ENCODE results near the gene ENPEP.
"Not testable (repeated sequence)": the region's sequence is repeated elsewhere in the genome, so short reads cannot be mapped to it uniquely, and the experiment has no call there.

ENPEP gene

DNA sequence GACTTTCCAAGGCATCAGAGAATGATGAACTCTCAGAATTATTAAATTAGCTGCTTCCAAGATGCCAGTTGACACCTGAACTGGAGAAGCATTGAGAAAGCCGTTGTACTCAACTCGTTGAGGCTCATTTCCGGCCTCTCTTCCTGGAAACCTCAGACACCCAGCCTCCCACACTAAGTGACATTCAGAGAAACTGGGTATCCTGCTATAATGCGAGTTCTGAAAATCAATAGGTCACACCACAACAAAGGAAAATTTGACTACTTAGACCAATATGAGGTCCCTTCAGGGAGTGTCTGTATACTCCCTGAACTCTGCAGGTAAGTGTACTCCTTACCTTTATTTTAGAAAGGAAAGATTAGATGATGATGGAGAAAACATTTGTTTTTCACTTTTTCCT, 51.2 kb downstream of the ENPEP start:
- DNase-seq: peak; percentile 18

DNA sequence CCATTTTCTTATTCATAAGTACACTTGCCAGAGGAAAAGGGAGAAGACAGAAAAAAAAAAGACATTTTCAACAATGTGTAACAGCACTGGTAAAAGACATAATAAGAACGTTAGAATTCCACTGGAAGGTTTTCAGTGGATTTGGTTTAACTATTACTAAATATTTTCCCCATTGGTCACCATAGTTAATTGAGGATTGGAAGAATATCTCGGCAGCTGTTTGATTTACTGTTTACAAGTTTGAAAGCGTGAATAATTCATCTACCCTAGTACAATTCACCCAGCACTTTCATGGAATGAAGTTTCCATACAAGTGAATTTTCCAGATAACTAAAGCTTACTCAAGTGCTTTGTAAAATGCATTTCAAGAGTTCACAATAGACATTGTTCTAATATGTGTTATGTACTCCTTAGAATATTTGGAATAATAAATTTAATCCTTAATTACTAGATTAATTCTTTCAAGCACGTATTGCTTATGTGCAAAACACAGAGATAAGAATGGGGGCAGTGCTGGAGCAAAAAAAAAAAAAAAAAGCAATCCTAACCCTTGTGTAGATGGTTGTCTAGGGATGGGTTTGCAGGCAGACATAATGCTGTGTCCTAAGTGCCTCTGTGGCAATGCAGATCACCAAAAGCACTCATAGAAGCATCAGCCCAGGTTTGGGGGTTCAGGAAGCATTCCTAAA, 57.1 kb downstream of the ENPEP start:
- no peak for DNase-seq

DNA sequence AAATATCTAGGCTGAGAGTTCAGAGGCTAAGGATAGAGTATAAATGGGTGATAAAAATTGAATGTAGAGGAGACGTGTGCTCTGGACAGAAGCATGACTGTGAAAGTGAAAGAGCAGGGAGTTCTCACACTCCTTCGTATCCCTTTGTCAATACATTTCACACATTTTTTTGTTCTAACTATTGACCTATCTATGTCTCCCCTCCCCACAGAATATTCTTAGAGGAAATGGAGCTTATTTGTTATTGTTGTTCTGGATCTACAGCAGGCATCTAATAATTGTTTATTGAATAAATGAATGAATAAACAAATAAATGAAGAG, 57.6 kb downstream of the ENPEP start:
- no peak for DNase-seq

DNA sequence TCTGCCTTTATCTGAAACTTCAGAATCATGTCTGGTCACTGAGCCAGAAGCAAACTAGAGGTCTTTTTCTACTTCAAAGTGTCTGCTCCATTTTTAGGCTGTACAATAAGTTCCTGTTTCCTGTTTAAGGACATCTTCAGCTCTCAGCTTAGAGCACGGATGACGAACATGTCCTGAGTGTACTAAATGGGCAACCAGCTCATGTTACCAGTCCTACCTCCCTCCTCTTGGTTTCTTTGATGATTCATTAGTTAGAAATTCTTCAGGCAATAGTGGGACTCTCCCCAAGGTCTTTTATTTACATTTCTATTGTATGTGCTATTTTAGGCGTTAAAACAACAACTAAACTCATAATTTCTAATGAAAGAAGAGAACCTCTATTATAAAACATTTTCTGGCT, 58.0 kb downstream of the ENPEP start:
- DNase-seq: no peak

DNA sequence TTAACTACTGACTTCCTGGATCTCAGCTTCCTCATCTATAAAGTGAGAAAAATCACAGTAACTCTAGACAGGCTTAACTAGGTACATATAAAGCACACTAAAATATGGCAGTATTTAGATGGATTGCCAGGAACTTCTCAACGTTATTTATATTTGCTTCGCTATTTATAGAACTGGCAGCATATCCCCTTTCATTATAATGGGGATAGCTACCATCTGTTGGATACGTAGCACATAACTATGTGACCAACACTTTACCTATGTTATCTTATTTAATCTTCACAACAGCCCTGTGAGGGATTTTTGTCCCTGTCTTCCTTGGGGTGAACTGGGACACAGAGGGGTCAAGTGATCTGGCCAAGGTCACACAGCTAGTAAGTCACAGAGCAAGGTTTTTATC, 64.6 kb downstream of the ENPEP start:
- DNase-seq: no peak

DNA sequence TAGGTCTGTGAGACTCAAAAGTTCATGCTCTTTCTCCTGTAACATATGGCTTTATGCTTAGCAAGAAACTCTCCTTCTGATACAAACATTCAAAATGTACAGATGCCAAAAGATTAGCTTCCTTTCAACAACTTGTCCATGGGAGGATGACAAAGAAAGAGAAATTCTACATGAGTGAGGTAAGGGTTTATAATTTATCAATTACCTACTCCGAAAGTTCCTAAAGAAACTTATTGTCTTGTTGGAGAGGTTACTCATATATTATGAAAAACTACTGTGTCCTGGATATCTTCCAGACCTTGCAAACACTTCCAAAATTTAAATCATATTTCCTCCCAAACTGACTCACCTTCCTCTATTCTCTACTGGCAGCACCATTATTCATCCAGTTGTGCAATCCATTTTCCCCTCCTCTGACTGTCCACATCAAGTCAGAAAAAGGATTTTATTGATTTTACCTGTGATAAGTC, 65.1 kb downstream of the ENPEP start:
- DNase-seq: no peak

DNA sequence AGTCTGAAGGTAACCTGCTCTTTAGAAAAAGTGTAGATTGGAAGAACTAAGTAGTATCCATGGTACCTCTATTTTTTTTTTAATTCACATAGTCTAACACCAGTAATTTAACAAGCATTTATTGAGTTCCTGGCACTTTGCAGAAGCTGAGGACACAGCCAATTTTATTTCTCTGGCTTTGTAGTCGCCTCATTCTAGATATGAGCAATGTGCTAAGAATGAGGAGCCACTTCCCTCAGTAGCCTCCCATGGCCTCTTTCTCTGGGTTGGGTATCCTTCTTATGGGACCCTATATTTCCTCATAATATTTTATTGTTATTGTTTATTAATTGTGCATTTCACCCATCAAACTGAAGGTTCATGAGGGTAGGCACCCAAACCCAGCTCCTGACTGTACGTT, 67.6 kb downstream of the ENPEP start:
- no peak for DNase-seq

DNA sequence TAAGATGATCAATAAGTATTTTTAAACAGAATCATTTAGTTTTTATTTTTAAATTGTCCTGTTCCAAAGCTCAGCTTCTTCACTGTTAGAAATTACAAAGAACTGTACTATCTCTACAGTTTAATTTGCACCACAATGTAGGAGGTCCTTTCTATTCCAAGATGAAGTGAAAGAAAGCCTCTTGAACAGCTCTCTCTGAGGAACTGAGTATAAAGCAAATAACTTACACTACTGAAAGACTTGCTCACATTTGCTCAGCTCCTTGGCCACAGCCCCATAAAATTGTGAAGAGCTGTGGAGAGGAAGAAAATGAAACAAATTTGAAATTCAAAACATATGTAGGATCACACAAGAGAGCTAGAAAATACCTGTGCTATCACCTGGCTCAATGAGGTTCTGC, 68.6 kb downstream of the ENPEP start:
- no peak for DNase-seq

DNA sequence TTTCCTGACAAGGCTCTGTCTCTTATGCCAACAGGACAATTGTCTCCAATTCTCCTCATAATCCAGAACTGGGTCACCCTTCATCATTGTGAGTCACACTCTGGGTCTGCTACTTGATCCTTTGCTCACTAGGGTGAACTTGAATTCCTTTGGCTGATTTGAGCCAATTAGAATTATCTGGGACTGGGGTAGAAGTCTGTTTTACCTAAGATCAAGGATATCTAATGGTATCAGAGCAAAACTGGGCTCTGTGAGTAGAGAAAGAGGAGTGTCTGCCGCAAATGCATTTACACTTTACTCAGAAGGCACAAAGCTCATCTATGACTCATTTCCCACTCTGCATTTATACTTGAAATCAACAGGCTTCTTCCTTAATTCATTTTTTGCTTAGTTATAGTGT, 74.3 kb downstream of the ENPEP start:
- no peak for DNase-seq

DNA sequence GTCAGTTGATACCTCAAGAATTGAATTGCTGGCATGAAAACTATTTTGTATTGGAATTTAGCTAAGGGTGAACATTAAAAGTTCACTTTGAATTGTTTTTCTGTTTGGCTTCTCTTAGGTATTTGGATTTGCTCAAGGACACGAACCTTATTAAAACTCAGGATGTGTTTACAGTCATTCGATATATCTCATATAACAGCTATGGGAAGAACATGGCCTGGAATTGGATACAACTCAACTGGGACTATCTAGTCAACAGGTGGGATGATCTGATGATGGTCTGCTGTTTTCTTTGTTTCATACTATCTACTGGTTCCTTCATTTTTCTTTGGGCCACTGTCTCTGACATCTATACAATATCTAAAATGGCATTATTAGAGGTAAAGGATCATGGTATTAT, 77.2 kb downstream of the ENPEP start:
- no peak for DNase-seq

DNA sequence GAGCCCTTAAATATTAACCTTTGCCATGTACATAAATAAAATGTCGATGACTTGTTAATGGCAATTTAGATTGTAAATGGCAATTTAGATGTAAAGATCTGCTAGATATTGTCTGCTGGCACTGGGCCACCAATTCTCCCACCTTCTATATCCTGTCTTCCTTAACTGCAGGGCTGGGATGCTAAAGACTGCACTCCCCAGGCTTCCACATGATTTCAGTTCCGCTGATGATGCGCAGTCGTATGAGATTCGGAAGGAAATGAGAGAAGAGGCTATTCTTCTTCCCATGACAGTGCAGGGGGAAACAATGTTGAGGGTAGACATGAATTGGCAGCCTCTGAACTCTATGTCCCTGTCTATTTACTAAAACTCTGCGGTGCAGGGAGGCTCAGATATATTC, 91.3 kb downstream of the ENPEP start:
- no peak for DNase-seq

DNA sequence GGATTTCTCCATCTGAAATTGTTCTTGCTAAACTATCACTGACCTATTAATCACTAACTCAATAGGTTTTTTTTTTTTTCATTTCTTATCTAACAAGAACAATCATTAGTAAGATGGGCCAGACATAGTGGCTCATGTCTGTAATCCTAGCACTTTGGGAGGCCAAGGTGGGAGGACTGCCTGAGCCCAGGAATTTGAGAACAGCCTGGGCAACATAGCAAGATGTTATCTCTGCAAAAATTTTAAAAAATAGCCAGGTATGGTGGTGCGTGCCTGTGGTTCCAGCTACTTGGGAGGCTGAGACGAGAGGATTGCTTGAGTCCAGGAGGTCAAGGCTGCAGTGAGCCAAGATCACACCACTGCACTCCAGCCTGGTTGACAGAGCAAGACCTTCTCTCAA, 100.7 kb downstream of the ENPEP start:
- not testable (repeated sequence) for DNase-seq

DNA sequence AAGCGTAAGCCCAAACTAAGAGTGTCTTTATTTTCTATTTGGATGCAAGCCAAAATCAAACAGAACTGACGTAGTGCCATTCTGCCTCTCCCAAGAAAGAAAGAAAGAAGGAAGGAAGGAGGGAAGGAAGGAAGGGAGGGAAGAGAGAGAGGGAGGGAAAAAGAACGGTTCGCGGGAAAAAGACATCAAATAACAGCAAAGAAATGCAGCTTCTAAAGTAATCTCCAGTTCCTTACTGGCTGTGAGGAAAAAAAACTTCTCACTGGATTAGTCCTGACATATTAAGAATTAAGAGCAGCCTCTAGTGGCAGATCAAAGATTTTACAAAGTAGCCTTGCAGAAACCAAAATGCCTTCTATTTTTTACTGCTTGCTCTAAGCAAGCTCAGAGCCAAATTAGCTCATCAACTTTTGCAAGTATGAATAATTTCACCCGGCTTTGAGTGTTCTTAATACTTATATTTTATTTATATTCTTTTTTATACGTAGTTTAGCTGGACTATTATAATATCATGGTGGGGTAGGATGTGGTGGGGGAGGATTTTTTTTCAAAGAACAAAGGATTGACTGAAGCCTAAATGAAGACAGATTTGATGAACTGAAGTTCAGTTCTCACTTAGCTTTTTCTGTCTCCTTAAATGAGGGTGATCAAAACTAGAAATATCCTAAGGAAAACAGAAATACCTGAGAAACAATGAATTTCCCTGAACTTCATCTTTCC, 110.3 kb downstream of the ENPEP start:
- DNase-seq: no peak

DNA sequence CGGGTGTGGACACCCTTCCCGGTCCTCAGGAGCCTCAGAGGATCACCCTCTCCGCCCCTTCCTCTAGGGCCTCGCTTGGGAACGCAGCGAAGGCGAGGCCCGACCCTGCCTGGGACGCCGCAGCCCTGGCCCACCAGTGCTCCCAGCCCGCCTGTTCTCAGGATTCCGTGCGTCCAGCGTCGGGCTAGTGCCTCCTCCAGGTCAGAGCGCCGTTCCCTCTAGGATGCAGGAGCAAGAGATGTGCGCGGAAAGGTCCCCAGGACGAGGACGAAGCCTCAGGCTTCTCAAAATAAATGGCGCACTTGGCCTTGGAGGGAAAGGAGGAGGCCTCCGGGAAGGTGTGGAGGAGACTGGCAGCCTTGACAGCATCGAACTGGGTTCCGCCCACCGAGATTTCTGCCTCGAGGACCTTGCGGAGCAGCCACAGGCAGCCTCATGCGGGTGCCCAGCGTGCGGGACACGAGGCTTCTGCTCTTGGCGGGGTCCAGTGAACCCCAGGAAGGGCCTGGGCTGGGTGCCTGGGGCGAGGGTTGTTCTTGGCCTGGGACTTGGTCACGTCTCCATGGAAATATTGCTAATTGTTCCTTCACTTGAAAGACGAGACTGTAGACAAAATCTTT, 111.8 kb downstream of the ENPEP start:
- no peak for DNase-seq

DNA sequence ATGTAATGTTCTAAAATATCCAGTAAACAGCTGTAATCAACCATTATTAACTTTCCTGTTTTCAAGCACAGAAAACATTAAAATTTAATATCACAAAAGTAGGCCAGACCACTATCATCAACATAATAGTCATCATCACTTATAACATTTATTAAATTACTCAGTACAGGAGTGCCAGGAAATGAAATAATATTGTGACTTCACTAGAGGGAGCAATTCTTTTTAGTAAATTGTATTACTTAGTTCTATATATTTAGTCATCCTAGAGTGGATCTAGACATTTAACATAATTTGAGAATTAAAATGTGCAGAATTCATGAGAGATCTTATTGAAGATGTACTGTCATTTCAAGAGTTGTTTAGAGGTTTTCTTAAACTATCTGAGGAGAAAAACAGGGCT, 113.3 kb downstream of the ENPEP start:
- DNase-seq: no peak

DNA sequence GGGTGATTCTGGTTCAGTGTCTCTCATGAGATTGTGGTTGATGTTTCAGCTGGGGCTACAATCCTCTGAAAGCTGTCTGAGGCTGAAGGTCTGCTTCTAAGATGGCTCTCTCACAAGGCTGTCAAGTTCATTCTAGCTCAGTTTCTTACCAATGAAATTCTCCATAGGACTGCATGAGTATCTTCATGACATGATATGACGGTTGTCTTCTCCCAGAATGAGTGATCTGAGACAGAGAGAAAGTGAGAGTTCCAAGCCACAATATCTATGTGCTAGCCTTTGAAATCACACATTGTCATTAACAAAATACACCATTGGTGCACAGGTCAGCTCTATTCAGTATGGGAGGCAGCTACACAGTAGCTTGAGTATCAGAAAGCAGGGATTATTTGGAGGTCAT, 119.6 kb downstream of the ENPEP start:
- DNase-seq: no peak

DNA sequence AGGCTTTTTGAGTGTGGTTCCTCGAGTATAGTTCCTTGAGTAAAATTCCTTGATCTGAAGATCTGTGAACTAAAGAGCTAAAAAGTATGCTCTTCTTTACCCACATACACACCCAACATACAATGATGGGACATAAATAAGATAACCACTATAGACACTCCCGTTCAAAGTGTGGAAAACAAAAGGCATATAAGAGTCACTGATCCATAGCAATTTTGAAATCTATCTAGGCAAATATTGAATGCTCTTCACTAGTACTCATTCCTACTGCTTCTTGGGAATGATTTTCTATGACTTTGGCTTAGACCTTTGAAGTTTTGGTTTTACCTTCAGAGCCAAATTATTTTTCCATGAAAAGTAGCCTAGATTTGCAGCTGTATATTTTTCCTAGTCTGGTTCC, 120.5 kb downstream of the ENPEP start:
- DNase-seq: no peak

DNA sequence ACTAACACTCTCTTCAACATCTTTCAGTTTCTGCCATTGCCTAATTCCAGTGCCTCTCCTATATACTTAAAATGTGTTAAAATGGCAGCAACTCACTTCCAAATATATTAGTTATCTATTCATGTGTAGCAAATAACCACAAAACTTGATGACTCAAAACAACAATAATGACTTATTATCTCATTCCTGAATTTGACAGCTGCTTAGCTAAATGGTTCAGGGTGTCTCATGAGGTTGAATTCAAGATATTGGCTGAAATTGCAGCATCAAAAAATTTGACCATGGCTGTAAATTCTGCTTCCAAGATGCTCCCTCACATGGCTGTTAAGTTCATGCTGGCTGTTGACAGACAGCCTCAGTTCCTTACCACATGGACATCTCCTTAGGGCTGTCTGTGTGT, 121.6 kb downstream of the ENPEP start:
- no peak for DNase-seq

DNA sequence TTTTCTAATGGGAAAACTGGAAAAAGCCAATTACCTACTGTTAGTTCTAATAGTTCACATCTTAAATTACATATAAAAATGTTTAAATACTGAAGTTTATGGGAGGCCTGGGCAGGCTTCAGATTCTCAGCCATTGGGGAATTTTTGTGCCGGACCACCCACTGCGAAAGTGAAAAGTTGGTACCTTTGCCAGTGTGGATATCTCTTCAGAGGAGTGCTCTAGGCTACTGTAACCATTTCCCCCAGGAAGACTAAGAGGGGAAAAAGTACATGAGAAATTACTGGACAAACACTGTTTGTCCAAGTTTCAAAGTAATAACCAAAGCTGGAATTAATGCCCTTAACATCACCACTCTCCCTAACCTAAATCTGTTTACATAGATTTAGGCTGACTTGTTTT, 126.1 kb downstream of the ENPEP start:
- DNase-seq: no peak

DNA sequence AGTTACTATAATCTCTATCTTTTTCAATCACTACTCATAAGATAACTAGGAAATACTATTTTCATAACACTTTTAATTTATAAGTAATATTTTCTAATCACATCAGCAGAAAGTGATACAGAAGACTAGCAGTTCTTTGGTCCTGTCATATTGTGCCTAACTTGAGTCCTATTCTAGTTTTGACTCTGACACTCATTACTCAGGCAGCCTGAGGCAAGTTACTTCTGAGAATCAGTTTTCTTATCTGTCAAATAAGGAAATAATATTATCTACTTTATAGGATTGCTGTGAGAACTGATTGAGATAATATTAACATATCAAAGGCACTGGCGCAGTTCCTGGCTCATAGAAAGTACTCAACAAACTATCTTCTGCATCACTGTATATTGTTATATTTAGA, 129.1 kb downstream of the ENPEP start:
- no peak for DNase-seq

DNA sequence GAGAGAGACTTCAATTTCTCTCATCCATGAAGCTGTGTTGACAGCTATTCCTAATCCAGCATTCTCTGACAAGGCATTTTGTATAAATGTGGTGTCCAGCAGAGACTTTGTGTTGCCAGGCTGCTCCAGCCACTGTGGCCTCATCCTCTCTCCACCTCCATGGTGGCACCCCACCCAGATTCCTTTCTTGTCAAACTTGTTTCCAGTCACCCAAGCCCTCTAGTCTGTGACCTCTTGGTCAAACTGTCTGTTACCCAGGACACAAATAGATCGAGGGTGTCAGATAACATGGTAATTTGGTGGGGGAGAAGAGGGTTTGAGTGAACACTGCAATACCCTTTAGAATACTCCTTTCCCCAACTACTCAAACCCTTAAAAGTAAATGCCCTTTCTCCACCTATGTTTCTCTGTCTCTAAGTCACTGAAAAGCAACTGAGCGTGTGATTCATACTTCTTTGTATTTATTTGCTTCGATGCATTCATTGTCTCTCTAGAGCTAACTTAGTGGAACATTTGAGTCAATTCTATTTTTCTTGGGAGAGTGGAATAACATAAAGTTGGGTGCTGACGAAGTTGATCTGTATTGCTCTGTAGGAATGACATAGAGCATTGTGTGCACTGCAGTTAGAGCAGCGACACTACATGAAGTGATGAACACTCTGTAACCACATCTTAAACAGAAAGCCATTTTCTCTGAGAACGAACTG, 133.2 kb downstream of the ENPEP start:
- DNase-seq: no peak

DNA sequence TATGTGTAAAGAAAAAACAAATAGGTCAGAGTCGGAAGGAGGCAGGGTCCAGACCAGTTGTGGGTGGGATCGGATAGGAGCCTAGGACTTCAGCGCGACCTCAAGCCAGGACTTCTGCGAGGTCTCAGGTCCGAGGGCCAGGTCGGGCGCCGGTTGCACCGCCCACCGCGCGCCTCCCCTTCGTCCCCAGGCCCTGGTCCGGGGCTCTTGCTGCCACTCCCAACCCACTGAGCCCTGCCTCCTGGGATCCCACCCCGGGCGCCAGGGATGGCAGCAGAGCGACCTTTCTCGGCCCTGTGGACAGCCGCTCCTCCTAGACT, 134.6 kb downstream of the ENPEP start:
- no peak for DNase-seq

DNA sequence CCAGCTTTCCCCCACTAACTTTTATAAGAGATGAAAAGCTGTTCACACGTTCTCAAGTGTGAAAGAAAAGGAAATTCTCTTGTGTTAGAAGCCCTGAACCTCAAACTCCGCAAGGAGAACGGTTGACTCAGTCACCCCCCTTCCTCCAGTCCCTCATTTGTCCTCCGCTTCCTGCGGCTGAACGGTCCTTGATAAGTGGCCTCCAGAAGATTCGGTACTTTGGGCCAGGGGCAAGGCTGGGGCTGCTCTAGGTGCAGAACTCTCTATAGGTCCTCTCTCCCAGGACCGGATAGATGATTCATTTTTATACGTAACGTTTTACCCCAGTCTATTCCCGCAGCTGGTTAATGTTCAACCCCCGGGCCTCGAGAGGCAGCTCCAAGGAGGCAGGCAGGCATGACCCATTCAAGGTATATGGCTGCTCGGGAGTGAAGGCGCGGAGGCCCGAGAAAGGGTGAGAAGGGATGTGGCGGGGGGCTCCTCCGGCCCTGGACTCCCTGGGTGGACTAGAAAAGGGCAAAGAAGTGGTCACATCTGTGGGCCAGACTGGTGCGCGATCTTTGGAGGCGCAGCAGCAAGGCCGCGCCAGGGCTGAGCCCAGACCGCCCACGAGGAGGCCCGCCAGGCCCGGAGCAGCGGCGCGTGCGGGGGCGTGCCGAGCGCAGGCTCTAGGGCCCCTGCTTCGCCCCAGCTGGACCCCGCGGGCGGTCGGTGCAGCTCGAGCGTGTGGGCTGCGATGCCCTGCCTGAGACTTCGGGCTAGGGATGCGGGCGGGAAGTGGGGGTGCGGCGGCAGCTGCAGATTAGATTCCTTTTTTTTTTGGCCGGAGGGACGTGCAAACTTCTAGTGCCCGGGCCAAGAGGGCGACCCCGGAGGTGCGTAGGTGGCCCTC, 135.2 kb downstream of the ENPEP start:
- DNase-seq: no peak
